Lower leg skin (tissue), 3 donors: Measurements from ENCODE around the gene QRSL1.

ENCODE experiments used
- CTCF ChIP-seq, 3 donors: fragments of 450-650 bp; IDR thresholded peaks; one replicate each; pipeline ENCODE4 v1.5.1; 2016; ENCODE audit warnings: antibody characterized with exemption in 3 of 3, mild to moderate bottlenecking in 3 of 3, moderate library complexity in 2 of 3
- POLR2A ChIP-seq, 2 donors: fragments of 450-650 bp; IDR thresholded peaks; one replicate each; pipeline ENCODE4 v1.6.1; 2016 to 2017; ENCODE audit warnings: antibody characterized with exemption in 2 of 2, mild to moderate bottlenecking in 1 of 2, moderate library complexity in 1 of 2

- TF ChIP-seq POLR2A (IDR thresholded peaks at IDR 0.05) (no peak), CTCF (IDR thresholded peaks at IDR 0.05) (no peak)
Observed at GRCh38 chr6:106693418-106693817, 64.0 kb downstream of the QRSL1 start.
